T47D (cell line): Measurements from ENCODE around the gene FAM110D.

Experiments used
- DNase-seq, 2 experiments: peaks; one replicate each; pipeline versions ENCODE4 v3.0.0 to v3.0.0-alpha.2; 2011 to 2012; ENCODE audit warnings: low read depth in 1 of 2, low spot score in 1 of 2
- JUND ChIP-seq: IDR thresholded peaks from 2 replicates; pipeline ENCODE4 v1.6.1; 2012; ENCODE audit warnings: low read depth
- in situ Hi-C: cut with HindIII; loops from 2 replicates; pipeline ENCODE4 v1.10.0; 2016; ENCODE audit warnings: low sequenced_read_pairs, low pct_unique_long_range_greater_than_20kb

Gene FAM110D

GRCh38 chr1:26170472-26170821 is 11.6 kb downstream of the FAM110D start:
- in situ Hi-C loops: no loop called here

GRCh38 chr1:26171084-26172072 is 12.5 kb downstream of the FAM110D start, which contains the start of gene ZNF593OS:
Gene ZNF593OS (minus strand): TSS chr1:26171832. CDS start chr1:26171661, 171 bp downstream.
- TF ChIP-seq JUND: no peak
- no peak for DNase-seq
- in situ Hi-C loops: no loop called here

More at GRCh38 chr1:26170472-26170821, 11.6 kb downstream of the FAM110D start:
- no peak for TF ChIP-seq JUND
- DNase-seq: no peak

GRCh38 chr1:26175346-26175745 is 16.5 kb downstream of the FAM110D start:
- no peak for DNase-seq
- in situ Hi-C loops: no loop called here
- TF ChIP-seq JUND: no peak

- DNase-seq: peak; percentile 82 to 89
- in situ Hi-C loops: no loop called here
Observed at GRCh38 chr1:26177182-26177684, 18.4 kb downstream of the FAM110D start, which contains the start of gene CNKSR1. Gene CNKSR1 (plus strand): TSS chr1:26177491. CDS start chr1:26177548, 57 bp downstream.

GRCh38 chr1:26180010-26180506 is 21.2 kb downstream of the FAM110D start:
- no peak for TF ChIP-seq JUND
- no peak for DNase-seq
- in situ Hi-C loops: no loop called here

More at GRCh38 chr1:26177182-26177684, 18.4 kb downstream of the FAM110D start, which contains the start of gene CNKSR1:
- no peak for TF ChIP-seq JUND

GRCh38 chr1:26181586-26182382 is 22.9 kb downstream of the FAM110D start:
- DNase-seq: no peak
- in situ Hi-C loops: no loop called here
- TF ChIP-seq JUND: no peak

- no peak for DNase-seq
- TF ChIP-seq JUND: no peak
- in situ Hi-C loops: no loop called here
Observed at GRCh38 chr1:26182383-26182696, 23.5 kb downstream of the FAM110D start.

- DNase-seq: no peak
- no peak for TF ChIP-seq JUND
- in situ Hi-C loops: no loop called here
Observed at GRCh38 chr1:26184086-26184485, 25.2 kb downstream of the FAM110D start.

DNA sequence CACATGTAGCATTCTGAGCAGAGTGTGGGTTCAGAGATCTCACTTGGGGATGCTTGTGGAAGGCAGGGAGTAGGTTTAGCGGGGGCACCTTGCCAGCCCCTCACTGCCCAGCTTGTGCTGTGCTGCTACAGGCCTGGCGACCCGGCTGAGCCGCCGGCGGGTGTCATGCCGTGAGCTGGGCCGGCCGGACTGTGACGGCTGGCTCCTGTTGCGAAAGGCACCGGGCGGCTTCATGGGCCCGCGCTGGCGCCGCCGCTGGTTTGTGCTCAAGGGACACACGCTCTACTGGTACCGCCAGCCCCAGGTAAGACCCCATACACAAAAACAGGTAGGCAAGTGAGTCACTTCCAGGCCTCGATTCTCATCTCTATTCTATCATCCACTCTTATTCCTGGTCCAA is 26.0 kb downstream of the FAM110D start:
- no peak for DNase-seq
- TF ChIP-seq JUND: no peak
- in situ Hi-C loops: no loop called here

DNA sequence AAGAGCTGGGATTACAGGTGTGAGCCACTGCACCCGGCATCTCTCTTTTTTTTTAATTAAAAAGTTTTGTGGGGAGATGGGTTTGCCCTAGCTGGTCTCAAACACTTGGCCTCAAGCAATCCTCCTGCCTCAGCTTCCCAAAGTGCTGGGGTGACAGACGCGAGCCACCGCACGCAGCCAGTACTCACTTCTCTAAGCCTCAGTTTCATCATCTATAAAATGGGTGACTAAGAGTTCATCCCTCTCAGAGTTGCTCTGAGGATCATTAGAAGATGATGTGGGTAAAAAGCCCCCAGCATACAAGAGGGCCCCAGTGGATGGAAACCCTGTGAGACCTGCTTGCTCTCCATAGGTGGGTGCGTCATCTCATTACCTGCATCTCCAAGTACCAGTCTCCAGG is 29.0 kb downstream of the FAM110D start:
- TF ChIP-seq JUND: no peak
- in situ Hi-C loops: no loop called here
- DNase-seq: no peak

GRCh38 chr1:26188477-26188876 is 29.6 kb downstream of the FAM110D start:
- DNase-seq: no peak
- no peak for TF ChIP-seq JUND
- in situ Hi-C loops: no loop called here

DNA sequence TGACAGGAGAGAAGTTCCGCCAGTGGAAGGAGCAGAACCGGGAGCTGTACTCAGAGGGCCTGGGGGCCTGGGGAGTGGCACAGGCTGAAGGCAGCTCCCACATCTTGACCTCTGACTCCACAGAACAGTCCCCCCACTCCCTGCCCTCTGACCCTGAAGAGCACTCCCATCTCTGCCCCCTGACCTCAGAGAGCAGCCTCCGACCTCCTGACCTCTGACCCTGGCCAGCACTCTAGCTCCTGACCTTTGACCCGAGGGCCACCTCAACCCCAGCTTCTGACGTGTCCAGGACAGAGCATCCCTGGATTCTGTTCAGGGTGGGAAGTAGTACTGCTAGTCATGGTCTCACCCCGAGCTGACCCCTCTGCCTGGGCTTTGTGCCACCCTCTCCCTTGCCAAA is 30.5 kb downstream of the FAM110D start:
- DNase-seq: no peak
- TF ChIP-seq JUND: no peak
- in situ Hi-C loops: no loop called here
